Thyroid gland (tissue), 4 donors: Measurements from ENCODE around the gene IL27RA. TPM values are rescaled to one million over a fixed set of nuclear protein-coding genes. Genes with fewer than 3 reads are reported as not detected.

Experiments used
- DNase-seq, 2 donors: peaks; one replicate each; pipeline ENCODE4 v3.0.0-alpha.2; 2019
- H3K27ac ChIP-seq, 3 donors: fragments of 200-600 bp; sonication (generic); 1 replicate in 2 of 3; 2 replicates in 1 of 3; pipeline ENCODE4 v1.5.1; 2016 to 2019; ENCODE audit warnings: mild to moderate bottlenecking in 1 of 3, moderate library complexity in 1 of 3
- H3K27me3 ChIP-seq: fragments of 200-600 bp; sonication (generic); one replicate; pipeline ENCODE4 v1.5.1; 2019
- H3K36me3 ChIP-seq, 2 donors: fragments of 200-600 bp; sonication (generic); one replicate each; pipeline ENCODE4 v1.5.1; 2016 to 2019
- H3K4me1 ChIP-seq, 2 donors: fragments of 200-600 bp; sonication (generic); one replicate each; pipeline ENCODE4 v1.5.1; 2017 to 2019
- H3K4me3 ChIP-seq, 3 donors: fragments of 200-600 bp; sonication (generic); replicated peaks in 1 of 3; 1 replicate in 2 of 3; 2 replicates in 1 of 3; pipeline ENCODE4 v1.5.1; 2016; ENCODE audit warnings: mild to moderate bottlenecking in 1 of 3
- H3K9me3 ChIP-seq: fragments of 200-600 bp; sonication (generic); one replicate; pipeline ENCODE4 v1.5.1; 2017
- POLR2A ChIP-seq, 2 donors: fragments of 450-650 bp; IDR thresholded peaks; one replicate each; pipeline ENCODE4 v1.6.1; 2017; ENCODE audit warnings: antibody characterized with exemption in 2 of 2, mild to moderate bottlenecking in 2 of 2, moderate library complexity in 1 of 2
- WGBS, 2 donors: methylation state at CpG; one replicate each; pipeline ENCODE4 v1.1.5; 2017; 5-methylcytosine and 5-hydroxymethylcytosine counted together
- intact Hi-C: fragments of 100-400 bp; cut with DNase I; formaldehyde crosslinking; loops from one replicate; pipeline ENCODE4 v1.15.1; 2023
- total RNA-seq, 4 donors: library from RNA; depleted of rRNA; stranded (reverse); fragments of >200 nt; gene quantifications; one replicate each; pipeline ENCODE4 v1.2.3, GENCODE V29; 2016
- TF ChIP-seq, protein P1 (sequence below), 6 experiments: fragments of 200-600 bp in 3 of 6; fragments of 450-650 bp in 3 of 6; sonication (generic) in 3 of 6; IDR thresholded peaks; one replicate each; pipeline ENCODE4 v1.5.1; 2016 to 2019; ENCODE audit warnings: antibody characterized with exemption in 6 of 6, mild to moderate bottlenecking in 2 of 6, inconsistent platforms in 1 of 6, moderate library complexity in 1 of 6

IL27RA gene
- total RNA-seq, 4 donors from 2014 or later: 1.9 to 4.9 (median 3.4) TPM

DNA sequence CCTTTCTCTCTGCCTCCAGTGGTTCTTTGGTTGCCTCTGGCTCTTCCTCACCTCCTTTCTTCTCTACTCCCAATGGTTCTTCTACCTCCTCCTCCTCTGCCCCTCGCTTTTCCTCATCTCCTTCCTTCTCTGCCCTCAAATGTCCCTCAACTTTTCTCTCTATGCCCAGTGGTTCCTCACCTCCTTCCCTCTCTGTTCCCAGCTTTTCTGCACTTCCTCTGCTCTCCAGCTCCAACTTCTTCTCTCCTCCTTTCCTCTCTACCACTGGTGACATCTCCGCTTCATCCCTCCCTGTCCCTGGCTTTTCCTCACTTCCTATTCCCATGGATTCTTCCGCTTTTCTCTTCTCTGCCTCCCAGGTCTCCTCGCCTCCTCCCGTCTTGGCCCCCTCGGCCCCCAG, 22.5 kb downstream of the IL27RA start:
- H3K27me3 ChIP-seq: no peaks in the 10 kb centered on the region
- H3K4me1 ChIP-seq: peaks cover 5 to 18% of the 10 kb centered on the region in 2 donors
- 86 to 92% methylated on average over 6 of the region's 6 CpGs for WGBS, 2 donors
- intact Hi-C loops: no loop called here
- no peak overlapping the region for H3K27ac ChIP-seq
- DNase-seq: no peak
- H3K36me3 ChIP-seq: no peaks in the 10 kb centered on the region
- TF ChIP-seq, protein P1, sequence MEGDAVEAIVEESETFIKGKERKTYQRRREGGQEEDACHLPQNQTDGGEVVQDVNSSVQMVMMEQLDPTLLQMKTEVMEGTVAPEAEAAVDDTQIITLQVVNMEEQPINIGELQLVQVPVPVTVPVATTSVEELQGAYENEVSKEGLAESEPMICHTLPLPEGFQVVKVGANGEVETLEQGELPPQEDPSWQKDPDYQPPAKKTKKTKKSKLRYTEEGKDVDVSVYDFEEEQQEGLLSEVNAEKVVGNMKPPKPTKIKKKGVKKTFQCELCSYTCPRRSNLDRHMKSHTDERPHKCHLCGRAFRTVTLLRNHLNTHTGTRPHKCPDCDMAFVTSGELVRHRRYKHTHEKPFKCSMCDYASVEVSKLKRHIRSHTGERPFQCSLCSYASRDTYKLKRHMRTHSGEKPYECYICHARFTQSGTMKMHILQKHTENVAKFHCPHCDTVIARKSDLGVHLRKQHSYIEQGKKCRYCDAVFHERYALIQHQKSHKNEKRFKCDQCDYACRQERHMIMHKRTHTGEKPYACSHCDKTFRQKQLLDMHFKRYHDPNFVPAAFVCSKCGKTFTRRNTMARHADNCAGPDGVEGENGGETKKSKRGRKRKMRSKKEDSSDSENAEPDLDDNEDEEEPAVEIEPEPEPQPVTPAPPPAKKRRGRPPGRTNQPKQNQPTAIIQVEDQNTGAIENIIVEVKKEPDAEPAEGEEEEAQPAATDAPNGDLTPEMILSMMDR (IDR thresholded peaks at IDR 0.05): no peak
- TF ChIP-seq POLR2A (IDR thresholded peaks at IDR 0.05): no peak
- H3K4me3 ChIP-seq: no peak overlapping the region
- H3K9me3 ChIP-seq: no peaks in the 10 kb centered on the region

DNA sequence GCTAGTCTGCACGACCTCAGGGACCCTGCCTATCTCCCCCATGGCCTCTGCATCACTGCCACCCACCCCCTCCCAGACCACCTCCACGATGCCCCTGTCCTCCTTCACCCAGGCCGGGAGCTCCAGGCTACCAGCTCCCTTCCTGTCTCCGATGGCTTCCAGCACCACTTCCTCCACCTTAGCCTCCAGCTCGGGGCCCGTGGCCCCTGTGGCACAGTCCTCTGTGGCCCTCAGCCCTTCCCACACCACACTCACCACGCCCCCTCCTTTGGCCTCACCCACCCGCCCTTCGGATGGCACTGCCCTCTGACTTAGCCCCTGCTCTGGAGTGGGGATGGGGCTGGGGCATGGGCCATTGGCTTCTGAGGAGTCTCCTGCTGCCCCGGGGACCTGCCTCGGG, 23.2 kb downstream of the IL27RA start:
- no peaks in the 10 kb centered on the region for H3K9me3 ChIP-seq
- TF ChIP-seq, protein P1 (IDR thresholded peaks at IDR 0.05): no peak
- TF ChIP-seq POLR2A (IDR thresholded peaks at IDR 0.05): no peak
- DNase-seq: no peak
- H3K4me1 ChIP-seq: peaks cover 5 to 24% of the 10 kb centered on the region in 2 donors
- intact Hi-C loops: no loop called here
- no peak overlapping the region for H3K4me3 ChIP-seq
- H3K36me3 ChIP-seq: no peaks in the 10 kb centered on the region
- H3K27ac ChIP-seq: no peak overlapping the region
- WGBS, 2 donors: 68 to 73% methylated on average over 11 of the region's 11 CpGs
- H3K27me3 ChIP-seq: no peaks in the 10 kb centered on the region

DNA sequence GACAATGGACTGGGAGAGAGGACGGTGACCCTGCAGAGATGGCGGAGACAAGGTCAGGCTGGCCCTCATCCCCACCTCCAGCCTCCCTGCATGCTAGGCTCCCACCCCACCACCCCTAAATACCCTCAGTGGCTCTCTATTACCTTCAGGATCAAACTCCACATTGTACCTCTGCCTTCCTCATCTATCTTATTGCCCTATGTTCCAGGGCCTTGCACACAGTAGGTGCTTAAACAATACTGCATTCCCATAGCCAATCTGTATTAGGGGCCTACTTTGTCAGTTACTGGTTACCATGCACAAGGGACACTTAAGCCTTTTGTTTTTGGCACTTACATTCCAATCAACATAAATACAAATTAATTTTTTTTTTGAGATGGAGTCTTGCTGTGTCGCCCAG, 23.8 kb downstream of the IL27RA start:
- no peaks in the 10 kb centered on the region for H3K9me3 ChIP-seq
- DNase-seq: no peak
- H3K36me3 ChIP-seq: no peaks in the 10 kb centered on the region
- no peaks in the 10 kb centered on the region for H3K27me3 ChIP-seq
- H3K4me1 ChIP-seq: peaks cover 8 to 31% of the 10 kb centered on the region in 2 donors
- WGBS, 2 donors: 92 to 98% methylated on average over 3 of the region's 3 CpGs
- TF ChIP-seq, protein P1 (IDR thresholded peaks at IDR 0.05): no peak
- no peak for TF ChIP-seq POLR2A (IDR thresholded peaks at IDR 0.05)
- H3K27ac ChIP-seq: no peak overlapping the region
- intact Hi-C loops: no loop called here
- no peak overlapping the region for H3K4me3 ChIP-seq

DNA sequence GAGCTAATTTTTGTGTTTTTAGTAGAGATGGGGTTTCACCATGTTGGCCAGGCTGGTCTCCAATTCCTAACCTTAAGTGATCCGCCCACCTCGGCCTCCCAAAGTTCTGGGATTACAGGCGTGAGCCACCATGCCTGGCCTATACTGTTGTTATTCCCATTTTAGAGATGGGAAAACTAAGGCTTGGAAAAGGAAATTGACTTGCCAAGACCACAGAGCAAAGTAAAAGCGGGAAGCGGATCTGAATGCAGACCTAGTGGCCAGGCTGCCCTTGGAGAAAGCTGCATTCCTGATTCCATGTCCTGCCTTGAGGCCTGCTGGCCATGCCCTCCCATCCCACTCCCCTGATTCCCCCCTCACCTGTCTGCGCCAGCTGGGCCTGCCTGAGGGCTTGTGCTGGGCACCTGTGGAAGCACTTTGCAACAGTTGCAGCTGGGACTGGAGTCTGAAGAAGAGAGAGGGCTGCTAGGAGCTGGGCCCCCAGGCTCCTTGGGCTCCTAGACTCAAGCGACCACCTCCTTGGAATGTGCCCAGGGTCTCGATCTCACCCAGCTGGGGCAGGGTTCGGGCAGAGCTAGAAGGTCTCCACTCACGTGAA, 24.6 kb downstream of the IL27RA start:
- intact Hi-C loops: no loop called here
- 95 to 98% methylated on average over 8 to 10 of the region's 10 CpGs for WGBS, 2 donors
- H3K9me3 ChIP-seq: no peaks in the 10 kb centered on the region

DNA sequence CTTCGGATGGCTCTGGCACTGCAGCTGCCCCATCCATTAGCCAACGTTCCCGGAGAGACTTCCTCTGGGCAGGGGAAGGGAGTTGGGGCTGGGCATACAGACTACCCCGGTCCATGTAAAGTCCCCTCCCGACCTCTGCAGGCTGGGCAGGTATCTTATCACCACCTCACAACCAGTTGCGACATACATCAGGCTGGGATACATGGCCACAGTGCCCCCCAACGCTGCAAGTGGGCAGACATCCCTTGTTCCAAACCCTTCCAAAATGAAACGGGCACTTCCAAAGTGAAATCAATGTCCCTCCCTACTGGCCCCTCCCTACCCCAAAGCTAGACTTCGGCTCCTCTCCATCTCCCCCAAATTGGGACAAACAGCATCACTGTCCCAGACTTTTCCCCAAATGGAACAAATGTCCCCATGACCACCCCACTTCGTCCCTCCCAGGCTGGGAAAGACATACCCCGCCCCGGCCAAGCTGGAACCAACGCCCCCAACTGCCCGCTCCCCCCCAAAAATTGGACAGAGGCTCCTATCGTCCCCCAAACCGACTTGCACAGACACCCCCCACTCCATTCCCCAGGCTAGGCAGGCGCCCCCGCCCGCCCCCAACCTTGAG, 25.3 kb downstream of the IL27RA start:
- WGBS, 2 donors: 41 to 55% methylated on average over 15 to 19 of the region's 19 CpGs
- H3K27me3 ChIP-seq: no peaks in the 10 kb centered on the region
- no peak for DNase-seq
- peaks cover 16 to 45% of the 10 kb centered on the region in 2 donors for H3K4me1 ChIP-seq
- peak overlapping the region in 1 of 3 donors; percentile 18 for H3K4me3 ChIP-seq
- intact Hi-C loops: no loop called here
- no peaks in the 10 kb centered on the region for H3K9me3 ChIP-seq
- H3K36me3 ChIP-seq: no peaks in the 10 kb centered on the region
- H3K27ac ChIP-seq: no peak overlapping the region
- TF ChIP-seq, protein P1 (IDR thresholded peaks at IDR 0.05): no peak
- TF ChIP-seq POLR2A (IDR thresholded peaks at IDR 0.05): no peak

More for the DNA sequence above, 24.6 kb downstream of the IL27RA start:
- Histone ChIP-seq H3K36me3 (no peaks in the 10 kb centered on the region), H3K4me1 (peaks cover 10 to 39% of the 10 kb centered on the region in 2 donors), H3K4me3 (no peak overlapping the region), H3K27ac (no peak overlapping the region), H3K27me3 (no peaks in the 10 kb centered on the region)
- TF ChIP-seq, protein P1 (IDR thresholded peaks at IDR 0.05): no peak
- DNase-seq: no peak
